Tibial artery (tissue), 4 donors: ENCODE results near the gene GBX2.

ENCODE experiments used
- DNase-seq, 2 donors: peaks; one replicate each; pipeline ENCODE4 v3.0.0-alpha.2; 2019
- H3K27ac ChIP-seq, 2 donors: fragments of 200-600 bp; sonication (generic) in 1 of 2; 1 replicate in 1 of 2; 2 replicates in 1 of 2; pipeline ENCODE4 v1.5.1; 2018 to 2019; ENCODE audit warnings: mild to moderate bottlenecking in 1 of 2
- H3K27me3 ChIP-seq, 2 donors: fragments of 200-600 bp; sonication (generic) in 1 of 2; one replicate each; pipeline versions ENCODE4 v1.5.1 to v1.6.0; 2016 to 2019
- H3K36me3 ChIP-seq, 3 donors: fragments of 200-600 bp; sonication (generic) in 2 of 3; one replicate each; pipeline ENCODE4 v1.5.1; 2016 to 2019; ENCODE audit warnings: mild to moderate bottlenecking in 2 of 3
- H3K4me1 ChIP-seq, 4 donors: fragments of 200-600 bp; sonication (generic) in 2 of 4; 1 replicate in 3 of 4; 2 replicates in 1 of 4; pipeline ENCODE4 v1.5.1; 2016 to 2019
- H3K4me3 ChIP-seq, 2 donors: fragments of 200-600 bp; sonication (generic) in 1 of 2; 1 replicate in 1 of 2; 2 replicates in 1 of 2; pipeline ENCODE4 v1.5.1; 2018 to 2019; ENCODE audit warnings: mild to moderate bottlenecking in 2 of 2
- H3K9me3 ChIP-seq, 3 donors: fragments of 200-600 bp; sonication (generic) in 1 of 3; one replicate each; pipeline ENCODE4 v1.5.1; 2016 to 2019
- CTCF ChIP-seq, 2 experiments: fragments of 200-600 bp in 1 of 2; fragments of 450-650 bp in 1 of 2; IDR thresholded peaks; one replicate each; pipeline ENCODE4 v1.5.1; 2017 to 2019; ENCODE audit warnings: antibody characterized with exemption in 2 of 2, mild to moderate bottlenecking in 1 of 2, moderate library complexity in 1 of 2
- intact Hi-C: fragments of 100-400 bp; cut with DNase I; formaldehyde crosslinking; loops from one replicate; pipeline ENCODE4 v1.15.0; 2023; ENCODE audit warnings: low total_unique reads

Gene GBX2

GRCh38 chr2:236117861-236118269 is 50.3 kb downstream of the GBX2 start:
- Histone ChIP-seq H3K4me3 (no peak overlapping the region), H3K36me3 (peaks cover 0 to 25% (median 4%) of the 10 kb centered on the region in 3 donors), H3K27ac (no peak overlapping the region), H3K4me1 (no peaks in the 10 kb centered on the region), H3K9me3 (no peaks in the 10 kb centered on the region), H3K27me3 (no peaks in the 10 kb centered on the region)
- no peak for DNase-seq
- intact Hi-C loops: no loop called here
- TF ChIP-seq CTCF (IDR thresholded peaks at IDR 0.05): no peak

GRCh38 chr2:236117401-236117800 is 50.8 kb downstream of the GBX2 start:
- intact Hi-C loops: no loop called here
- Histone ChIP-seq H3K27ac (no peak overlapping the region), H3K9me3 (no peaks in the 10 kb centered on the region), H3K4me3 (no peak overlapping the region), H3K27me3 (no peaks in the 10 kb centered on the region), H3K4me1 (no peaks in the 10 kb centered on the region), H3K36me3 (peaks cover 0 to 20% (median 0%) of the 10 kb centered on the region in 3 donors)
- no peak for TF ChIP-seq CTCF (IDR thresholded peaks at IDR 0.05)
- no peak for DNase-seq
